Adrenal gland (tissue), 5 donors: ENCODE results near the gene PELI2.

ENCODE experiments used
- POLR2A ChIP-seq, 2 donors: fragments of 450-650 bp; IDR thresholded peaks; one replicate each; pipeline ENCODE4 v1.6.1; 2017; ENCODE audit warnings: antibody characterized with exemption in 2 of 2, mild to moderate bottlenecking in 2 of 2, moderate library complexity in 1 of 2
- TF ChIP-seq, protein P1 (sequence below), 6 experiments: fragments of 450-650 bp in 4 of 6; fragments of 200-600 bp in 2 of 6; sonication (generic) in 1 of 6; IDR thresholded peaks; 1 replicate in 5 of 6; 2 replicates in 1 of 6; pipeline versions ENCODE4 v1.5.1 to v1.8.0; 2016 to 2021; ENCODE audit warnings: antibody characterized with exemption in 6 of 6, mild to moderate bottlenecking in 2 of 6, moderate library complexity in 1 of 6
- donor health status: DM: no; HTN: no; CAD: no.

DNA sequence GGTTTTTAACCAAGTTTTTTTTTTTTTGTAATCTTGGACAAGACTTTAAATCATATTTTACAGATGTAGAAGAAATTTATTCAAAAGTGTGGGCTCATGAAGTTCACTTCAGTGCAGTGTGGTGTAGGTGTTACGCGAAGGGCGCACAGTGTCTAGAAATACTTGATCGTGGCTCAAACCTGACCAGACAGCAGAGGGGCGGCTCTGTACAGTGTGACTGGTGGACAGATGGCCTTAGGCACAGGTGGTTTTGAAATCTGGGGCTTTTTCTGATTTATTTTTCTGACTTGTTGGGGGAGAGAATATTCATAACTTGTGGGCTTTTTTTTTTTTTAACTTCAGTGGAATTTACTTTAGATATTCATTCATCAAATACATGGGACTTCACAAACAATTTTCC lies 179.2 kb downstream of the PELI2 start:
- TF ChIP-seq POLR2A (IDR thresholded peaks at IDR 0.05), result no peak
- TF ChIP-seq, protein P1, sequence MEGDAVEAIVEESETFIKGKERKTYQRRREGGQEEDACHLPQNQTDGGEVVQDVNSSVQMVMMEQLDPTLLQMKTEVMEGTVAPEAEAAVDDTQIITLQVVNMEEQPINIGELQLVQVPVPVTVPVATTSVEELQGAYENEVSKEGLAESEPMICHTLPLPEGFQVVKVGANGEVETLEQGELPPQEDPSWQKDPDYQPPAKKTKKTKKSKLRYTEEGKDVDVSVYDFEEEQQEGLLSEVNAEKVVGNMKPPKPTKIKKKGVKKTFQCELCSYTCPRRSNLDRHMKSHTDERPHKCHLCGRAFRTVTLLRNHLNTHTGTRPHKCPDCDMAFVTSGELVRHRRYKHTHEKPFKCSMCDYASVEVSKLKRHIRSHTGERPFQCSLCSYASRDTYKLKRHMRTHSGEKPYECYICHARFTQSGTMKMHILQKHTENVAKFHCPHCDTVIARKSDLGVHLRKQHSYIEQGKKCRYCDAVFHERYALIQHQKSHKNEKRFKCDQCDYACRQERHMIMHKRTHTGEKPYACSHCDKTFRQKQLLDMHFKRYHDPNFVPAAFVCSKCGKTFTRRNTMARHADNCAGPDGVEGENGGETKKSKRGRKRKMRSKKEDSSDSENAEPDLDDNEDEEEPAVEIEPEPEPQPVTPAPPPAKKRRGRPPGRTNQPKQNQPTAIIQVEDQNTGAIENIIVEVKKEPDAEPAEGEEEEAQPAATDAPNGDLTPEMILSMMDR (IDR thresholded peaks at IDR 0.05), result no peak
